Measurements from ENCODE around the gene CFAP73. TPM values are rescaled to one million over a fixed set of nuclear protein-coding genes. Genes with fewer than 3 reads are reported as not detected.

CFAP73 gene
- total and polyA plus RNA-seq, 10 of the 15 experiments (the other 5 are each of a cell fraction or from before 2014, with no cell fraction given), result 0.18 TPM; not detected in 9

DNA sequence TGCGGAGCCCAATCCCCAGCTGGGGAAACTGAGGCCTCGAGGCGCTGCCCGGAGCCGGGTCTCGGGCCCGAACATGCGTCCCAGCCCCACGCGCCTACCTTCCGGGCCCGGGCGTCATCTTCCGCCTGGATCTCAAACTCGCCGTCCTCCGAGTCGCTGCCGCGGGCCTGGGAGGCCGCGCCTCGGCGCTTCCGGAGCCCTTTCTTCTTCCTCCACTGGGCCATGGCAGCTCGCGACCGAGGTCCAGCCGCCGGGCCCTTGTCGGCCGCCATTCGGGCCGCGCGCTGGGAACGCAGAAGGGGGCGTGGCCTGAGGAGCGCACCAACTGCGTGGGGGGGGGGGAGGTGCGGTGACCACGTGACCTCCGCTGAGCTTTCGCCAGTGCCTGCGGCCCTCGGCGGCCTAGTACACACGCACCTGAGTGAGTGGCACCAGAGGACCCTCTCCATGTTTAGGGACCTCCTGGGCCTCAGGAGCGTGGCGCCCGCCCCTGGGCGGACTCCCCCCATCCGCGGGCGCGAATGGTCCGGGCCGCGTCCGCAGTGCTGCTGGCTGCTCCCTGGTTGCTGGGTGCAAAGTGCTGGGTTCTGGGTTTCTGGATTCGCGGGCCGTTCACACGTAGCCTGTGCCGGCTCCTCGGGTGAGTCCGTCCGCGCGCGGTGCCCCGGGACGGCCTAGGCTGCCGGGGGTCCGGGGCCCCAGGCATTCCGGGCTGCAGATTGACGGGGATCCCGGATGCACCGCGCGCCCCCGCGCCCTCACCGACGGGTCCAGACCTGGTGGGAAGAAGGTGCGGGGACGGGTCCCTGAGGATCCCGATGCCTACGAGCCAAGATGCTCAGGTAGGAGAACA is 35.9 kb downstream of the CFAP73 start, which contains the start of the genes DDX54 and RITA1 (continued):
- TF ChIP-seq ZNF622 (IDR thresholded peaks at IDR 0.05) (no peak), BCL3 (IDR thresholded peaks at IDR 0.05; ENCODE audit: borderline replicate concordance, insufficient read depth, low read depth, low read length, poor library complexity, severe bottlenecking) (no peak), CBX5 (IDR thresholded peaks at IDR 0.05; ENCODE audit: low read depth) (0 out of 2 replicates have a peak, but pooled peaks have one; percentile 31), BHLHE40 (IDR thresholded peaks at IDR 0.05; ENCODE audit: borderline replicate concordance in 1 of 2, low read depth in 2 of 2, low read length in 1 of 2) (peak; percentile 94 to 99), JUND (IDR thresholded peaks at IDR 0.05; ENCODE audit: low read depth, low read length) (peak; percentile 97), FOXK2 (IDR thresholded peaks at IDR 0.05) (peak; percentile 99), CHD4 (IDR thresholded peaks at IDR 0.05) (no peak), MEF2A (IDR thresholded peaks at IDR 0.05; ENCODE audit: insufficient read depth, low read depth, low read length) (no peak), NRF1 (conservative IDR thresholded peaks at IDR 0.05; ENCODE audit: low read depth, low read length) (no peak), ATF2 (IDR thresholded peaks at IDR 0.05; ENCODE audit: low read length) (no peak), BACH1 (IDR thresholded peaks at IDR 0.05; ENCODE audit: borderline replicate concordance) (peak; percentile 48), PML (IDR thresholded peaks at IDR 0.05; ENCODE audit: low read length) (peak; percentile 77; the same call in 1 of the 2 replicates), USF2 (IDR thresholded peaks at IDR 0.05; ENCODE audit: borderline replicate concordance, low read depth, low read length) (peak; percentile 93), EZH2 (IDR thresholded peaks at IDR 0.05; ENCODE audit: borderline replicate concordance, control insufficient read depth, low read depth, low read length) (no peak), RBBP5 (conservative IDR thresholded peaks at IDR 0.05) (0 out of 2 replicates have a peak, but pooled peaks have one; percentile 36), HDGF (IDR thresholded peaks at IDR 0.05) (no peak), E2F4 (IDR thresholded peaks at IDR 0.05; ENCODE audit: low read depth, low read length) (no peak)
- TF ChIP-seq, protein P1, sequence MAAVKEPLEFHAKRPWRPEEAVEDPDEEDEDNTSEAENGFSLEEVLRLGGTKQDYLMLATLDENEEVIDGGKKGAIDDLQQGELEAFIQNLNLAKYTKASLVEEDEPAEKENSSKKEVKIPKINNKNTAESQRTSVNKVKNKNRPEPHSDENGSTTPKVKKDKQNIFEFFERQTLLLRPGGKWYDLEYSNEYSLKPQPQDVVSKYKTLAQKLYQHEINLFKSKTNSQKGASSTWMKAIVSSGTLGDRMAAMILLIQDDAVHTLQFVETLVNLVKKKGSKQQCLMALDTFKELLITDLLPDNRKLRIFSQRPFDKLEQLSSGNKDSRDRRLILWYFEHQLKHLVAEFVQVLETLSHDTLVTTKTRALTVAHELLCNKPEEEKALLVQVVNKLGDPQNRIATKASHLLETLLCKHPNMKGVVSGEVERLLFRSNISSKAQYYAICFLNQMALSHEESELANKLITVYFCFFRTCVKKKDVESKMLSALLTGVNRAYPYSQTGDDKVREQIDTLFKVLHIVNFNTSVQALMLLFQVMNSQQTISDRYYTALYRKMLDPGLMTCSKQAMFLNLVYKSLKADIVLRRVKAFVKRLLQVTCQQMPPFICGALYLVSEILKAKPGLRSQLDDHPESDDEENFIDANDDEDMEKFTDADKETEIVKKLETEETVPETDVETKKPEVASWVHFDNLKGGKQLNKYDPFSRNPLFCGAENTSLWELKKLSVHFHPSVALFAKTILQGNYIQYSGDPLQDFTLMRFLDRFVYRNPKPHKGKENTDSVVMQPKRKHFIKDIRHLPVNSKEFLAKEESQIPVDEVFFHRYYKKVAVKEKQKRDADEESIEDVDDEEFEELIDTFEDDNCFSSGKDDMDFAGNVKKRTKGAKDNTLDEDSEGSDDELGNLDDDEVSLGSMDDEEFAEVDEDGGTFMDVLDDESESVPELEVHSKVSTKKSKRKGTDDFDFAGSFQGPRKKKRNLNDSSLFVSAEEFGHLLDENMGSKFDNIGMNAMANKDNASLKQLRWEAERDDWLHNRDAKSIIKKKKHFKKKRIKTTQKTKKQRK (IDR thresholded peaks at IDR 0.05; ENCODE audit: low read depth, low read length), result no peak
- TF ChIP-seq, protein P2, sequence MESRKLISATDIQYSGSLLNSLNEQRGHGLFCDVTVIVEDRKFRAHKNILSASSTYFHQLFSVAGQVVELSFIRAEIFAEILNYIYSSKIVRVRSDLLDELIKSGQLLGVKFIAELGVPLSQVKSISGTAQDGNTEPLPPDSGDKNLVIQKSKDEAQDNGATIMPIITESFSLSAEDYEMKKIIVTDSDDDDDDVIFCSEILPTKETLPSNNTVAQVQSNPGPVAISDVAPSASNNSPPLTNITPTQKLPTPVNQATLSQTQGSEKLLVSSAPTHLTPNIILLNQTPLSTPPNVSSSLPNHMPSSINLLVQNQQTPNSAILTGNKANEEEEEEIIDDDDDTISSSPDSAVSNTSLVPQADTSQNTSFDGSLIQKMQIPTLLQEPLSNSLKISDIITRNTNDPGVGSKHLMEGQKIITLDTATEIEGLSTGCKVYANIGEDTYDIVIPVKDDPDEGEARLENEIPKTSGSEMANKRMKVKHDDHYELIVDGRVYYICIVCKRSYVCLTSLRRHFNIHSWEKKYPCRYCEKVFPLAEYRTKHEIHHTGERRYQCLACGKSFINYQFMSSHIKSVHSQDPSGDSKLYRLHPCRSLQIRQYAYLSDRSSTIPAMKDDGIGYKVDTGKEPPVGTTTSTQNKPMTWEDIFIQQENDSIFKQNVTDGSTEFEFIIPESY (IDR thresholded peaks at IDR 0.05), result no peak
